ENCODE results near the gene PACS1.
"Not testable (repeated sequence)": the region's sequence is repeated elsewhere in the genome, so short reads cannot be mapped to it uniquely, and the experiment has no call there.

PACS1 gene

DNA sequence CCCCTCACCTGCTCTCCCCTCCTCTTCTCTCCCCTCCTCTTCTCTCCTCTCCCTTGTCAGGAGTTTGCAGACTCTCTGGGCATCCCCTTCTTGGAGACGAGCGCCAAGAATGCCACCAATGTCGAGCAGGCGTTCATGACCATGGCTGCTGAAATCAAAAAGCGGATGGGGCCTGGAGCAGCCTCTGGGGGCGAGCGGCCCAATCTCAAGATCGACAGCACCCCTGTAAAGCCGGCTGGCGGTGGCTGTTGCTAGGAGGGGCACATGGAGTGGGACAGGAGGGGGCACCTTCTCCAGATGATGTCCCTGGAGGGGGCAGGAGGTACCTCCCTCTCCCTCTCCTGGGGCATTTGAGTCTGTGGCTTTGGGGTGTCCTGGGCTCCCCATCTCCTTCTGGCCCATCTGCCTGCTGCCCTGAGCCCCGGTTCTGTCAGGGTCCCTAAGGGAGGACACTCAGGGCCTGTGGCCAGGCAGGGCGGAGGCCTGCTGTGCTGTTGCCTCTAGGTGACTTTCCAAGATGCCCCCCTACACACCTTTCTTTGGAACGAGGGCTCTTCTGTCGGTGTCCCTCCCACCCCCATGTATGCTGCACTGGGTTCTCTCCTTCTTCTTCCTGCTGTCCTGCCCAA, 206.0 kb downstream of the PACS1 start:
- H3K4me3 ChIP-seq (ENCODE audit: low read depth, low read length), result no peak overlapping the region
- DNase-seq (ENCODE audit: low read depth), result no peak
- TF ChIP-seq, protein P1, sequence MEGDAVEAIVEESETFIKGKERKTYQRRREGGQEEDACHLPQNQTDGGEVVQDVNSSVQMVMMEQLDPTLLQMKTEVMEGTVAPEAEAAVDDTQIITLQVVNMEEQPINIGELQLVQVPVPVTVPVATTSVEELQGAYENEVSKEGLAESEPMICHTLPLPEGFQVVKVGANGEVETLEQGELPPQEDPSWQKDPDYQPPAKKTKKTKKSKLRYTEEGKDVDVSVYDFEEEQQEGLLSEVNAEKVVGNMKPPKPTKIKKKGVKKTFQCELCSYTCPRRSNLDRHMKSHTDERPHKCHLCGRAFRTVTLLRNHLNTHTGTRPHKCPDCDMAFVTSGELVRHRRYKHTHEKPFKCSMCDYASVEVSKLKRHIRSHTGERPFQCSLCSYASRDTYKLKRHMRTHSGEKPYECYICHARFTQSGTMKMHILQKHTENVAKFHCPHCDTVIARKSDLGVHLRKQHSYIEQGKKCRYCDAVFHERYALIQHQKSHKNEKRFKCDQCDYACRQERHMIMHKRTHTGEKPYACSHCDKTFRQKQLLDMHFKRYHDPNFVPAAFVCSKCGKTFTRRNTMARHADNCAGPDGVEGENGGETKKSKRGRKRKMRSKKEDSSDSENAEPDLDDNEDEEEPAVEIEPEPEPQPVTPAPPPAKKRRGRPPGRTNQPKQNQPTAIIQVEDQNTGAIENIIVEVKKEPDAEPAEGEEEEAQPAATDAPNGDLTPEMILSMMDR (IDR thresholded peaks at IDR 0.05; ENCODE audit: control insufficient read depth, extremely low read depth, insufficient read depth), result no peak

DNA sequence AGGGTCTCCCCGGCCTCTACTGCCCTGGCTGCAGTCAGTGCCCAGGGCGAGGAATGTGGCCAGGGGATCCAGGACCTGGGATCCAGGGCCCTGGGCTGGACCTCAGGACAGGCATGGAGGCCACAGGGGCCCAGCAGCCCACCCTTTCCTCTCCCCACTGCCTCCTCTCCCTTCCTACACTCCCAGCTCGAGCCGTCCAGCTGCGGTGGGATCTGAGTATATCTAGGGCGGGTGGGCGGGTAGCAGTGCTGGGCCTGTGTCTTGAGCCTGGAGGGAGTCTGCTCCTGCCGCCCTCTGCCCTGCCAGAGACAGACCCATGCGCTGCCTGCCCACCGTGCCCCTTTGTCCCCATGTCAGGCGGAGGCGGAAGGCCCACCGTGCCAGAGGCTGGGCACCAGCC, 206.5 kb downstream of the PACS1 start:
- not testable (repeated sequence) for DNase-seq (ENCODE audit: low read depth); H3K4me3 ChIP-seq (ENCODE audit: low read depth, low read length)

DNA sequence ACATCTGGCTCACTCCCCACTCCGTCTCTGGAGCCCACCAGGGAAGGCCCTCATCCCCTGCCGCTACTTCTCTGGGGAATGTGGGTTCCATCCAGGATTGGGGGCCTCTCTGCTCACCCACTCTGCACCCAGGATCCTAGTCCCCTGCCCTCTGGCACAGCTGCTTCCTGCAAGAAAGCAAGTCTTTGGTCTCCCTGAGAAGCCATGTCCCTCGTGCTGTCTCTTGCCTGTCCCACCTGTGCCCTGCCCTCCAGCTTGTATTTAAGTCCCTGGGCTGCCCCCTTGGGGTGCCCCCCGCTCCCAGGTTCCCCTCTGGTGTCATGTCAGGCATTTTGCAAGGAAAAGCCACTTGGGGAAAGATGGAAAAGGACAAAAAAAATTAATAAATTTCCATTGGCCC, 207.0 kb downstream of the PACS1 start:
- not testable (repeated sequence) for DNase-seq (ENCODE audit: low read depth); H3K4me3 ChIP-seq (ENCODE audit: low read depth, low read length)

DNA sequence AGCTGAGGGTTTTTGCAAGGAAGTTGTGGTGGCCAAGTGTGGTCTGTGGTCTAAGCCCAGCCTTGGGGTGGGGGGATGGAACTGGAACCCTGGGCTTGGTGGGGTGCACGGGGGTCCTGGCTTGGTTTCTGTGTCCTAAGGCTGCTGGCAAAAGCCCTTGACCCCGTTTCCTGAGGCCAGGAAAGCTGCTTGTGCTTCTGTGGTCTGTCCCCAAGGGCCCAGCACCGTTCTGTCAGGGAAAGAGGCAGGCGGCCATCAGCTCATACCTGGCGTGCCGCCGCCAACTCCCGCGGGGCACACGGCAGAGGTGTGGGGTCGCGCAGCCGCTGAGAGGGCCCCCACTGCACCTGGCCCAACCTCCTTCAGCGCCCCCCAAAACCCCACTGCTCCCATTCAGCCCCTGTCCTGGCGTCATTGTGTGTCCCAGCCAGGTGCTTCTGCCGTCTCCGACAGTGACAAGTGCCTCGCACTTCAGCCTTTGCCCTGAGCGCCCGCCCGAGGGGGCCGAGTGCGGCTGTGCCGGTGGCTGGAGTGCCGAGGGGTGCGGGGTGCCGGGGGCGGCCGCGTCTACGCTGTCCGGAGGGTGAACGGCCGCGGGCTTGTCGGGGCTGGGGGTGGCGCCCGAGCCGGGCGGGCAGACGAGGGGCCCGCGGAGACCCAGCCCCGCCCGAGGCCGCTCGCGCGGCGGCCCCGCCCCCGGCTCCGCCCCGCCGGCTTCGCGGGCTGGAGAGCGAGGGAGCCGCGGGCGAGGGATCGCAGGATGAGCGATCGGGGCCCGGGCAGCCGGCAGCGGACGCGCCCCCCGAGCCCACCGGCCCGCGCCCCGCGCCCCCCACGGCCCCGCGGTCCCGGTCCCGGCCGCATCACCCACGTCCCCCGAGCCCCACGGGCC, 207.6 kb downstream of the PACS1 start, which contains the start of gene CNIH2:
Gene CNIH2 (plus strand): TSS at position 705 of the 892 bp plus-strand sequence. CDS start 282 bp downstream, outside the sequence.
- DNase-seq (ENCODE audit: low read depth), result no peak
- TF ChIP-seq, protein P1 (IDR thresholded peaks at IDR 0.05; ENCODE audit: control insufficient read depth, extremely low read depth, insufficient read depth), result no peak
- no peak within 1 kb of the TSS for H3K4me3 ChIP-seq (ENCODE audit: low read depth, low read length)

DNA sequence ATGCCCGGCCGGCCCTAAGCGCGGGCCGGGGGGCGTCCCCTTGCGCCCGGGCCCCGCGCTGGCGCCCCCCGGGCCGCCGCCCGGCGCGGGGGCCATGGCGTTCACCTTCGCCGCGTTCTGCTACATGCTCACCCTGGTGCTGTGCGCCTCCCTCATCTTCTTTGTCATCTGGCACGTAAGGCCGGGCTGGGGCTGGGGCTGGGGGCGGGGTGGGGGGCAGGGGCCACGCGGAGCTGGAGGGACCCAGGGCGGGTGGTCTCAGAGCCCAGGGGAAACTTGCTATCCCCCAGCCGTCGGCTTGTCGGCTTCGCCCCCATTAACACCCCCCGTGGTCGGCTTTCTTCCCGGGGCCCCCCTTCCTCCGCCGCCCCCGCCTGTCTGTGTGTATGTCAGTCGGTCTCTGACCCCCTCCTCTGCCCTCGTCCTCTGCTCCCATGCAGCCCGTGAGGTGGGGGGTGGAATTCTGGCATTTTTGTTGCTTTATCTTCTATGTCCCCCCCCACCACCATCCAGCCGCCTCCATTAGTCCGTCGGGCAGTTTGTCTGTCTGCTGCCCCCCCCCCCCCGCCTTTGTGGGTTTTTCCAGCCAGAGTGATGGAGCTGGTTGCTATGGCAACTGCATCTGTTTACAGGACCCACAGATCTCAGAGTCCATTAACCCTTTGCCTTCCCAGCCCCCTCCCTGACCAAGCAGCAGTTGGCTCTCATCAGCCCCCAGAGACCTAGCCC, 208.5 kb downstream of the PACS1 start:
- no peak overlapping the region for H3K4me3 ChIP-seq (ENCODE audit: low read depth, low read length)
- no peak for DNase-seq (ENCODE audit: low read depth)
- TF ChIP-seq, protein P1 (IDR thresholded peaks at IDR 0.05; ENCODE audit: control insufficient read depth, extremely low read depth, insufficient read depth), result no peak

DNA sequence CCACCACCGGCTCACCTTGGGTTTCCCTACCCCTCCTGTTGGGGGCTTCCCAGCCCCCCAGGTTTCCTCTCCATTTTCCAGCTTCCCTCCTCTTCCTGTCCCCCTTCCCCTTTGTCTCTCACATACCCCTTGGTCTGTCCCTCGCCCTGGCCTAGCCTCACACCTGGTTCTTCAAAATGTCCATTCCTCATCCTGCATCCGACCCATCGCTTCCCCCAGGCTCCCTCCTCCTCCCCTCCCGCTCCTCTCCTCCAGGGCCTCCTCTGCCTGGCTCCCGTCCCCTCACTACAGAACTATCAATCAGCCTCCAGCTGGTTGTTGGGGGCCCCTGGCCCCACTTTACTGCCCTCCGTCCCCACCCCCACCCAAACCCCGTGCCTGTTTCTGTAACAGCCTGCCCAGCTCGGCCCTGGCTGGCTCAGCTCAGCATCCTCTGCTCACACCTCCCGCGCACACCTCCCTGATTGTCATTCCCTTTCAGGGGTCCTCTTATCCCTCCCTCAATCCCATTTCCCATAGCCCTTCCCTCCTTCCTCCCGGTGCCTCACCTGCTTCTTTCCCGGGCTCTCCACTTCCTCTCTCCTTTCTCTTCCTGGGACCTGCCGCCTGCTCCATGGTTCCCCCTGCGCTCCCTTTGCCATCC, 209.1 kb downstream of the PACS1 start:
- DNase-seq (ENCODE audit: low read depth), result no peak
- no peak overlapping the region for H3K4me3 ChIP-seq (ENCODE audit: low read depth, low read length)

DNA sequence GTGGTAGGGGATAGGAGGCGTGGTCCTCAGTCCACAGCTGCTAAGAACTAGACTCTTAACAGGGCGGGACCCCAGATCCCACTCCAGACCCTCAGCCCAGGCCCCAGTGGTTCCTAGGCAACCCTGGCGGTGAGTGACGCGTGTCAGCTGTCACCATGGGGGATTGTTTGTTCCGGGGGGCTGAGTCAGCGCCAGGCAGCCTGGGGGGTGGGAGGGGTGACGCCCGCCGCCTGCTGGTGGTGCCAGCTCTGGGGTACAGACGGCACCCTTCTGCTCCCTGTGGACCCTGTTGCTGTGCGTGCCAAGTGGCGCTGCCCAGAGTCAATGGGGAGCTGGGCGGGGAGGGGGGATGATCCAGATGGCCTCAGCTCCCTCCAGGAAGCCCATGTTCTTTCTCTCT, 210.4 kb downstream of the PACS1 start:
- TF ChIP-seq, protein P1 (IDR thresholded peaks at IDR 0.05; ENCODE audit: control insufficient read depth, extremely low read depth, insufficient read depth), result no peak
- no peak for DNase-seq (ENCODE audit: low read depth)
- no peak overlapping the region for H3K4me3 ChIP-seq (ENCODE audit: low read depth, low read length)

More for the DNA sequence above, 209.1 kb downstream of the PACS1 start:
- TF ChIP-seq, protein P1 (IDR thresholded peaks at IDR 0.05; ENCODE audit: control insufficient read depth, extremely low read depth, insufficient read depth), result no peak

Data from LNCaP clone FGC (cell line).